Hepatocyte (in vitro differentiated cells): ENCODE measurements around the gene RBM17. TPM values are rescaled to one million over a fixed set of nuclear protein-coding genes. Genes with fewer than 3 reads are reported as not detected.

Source experiments
- DNase-seq: peaks from one replicate; pipeline ENCODE4 v3.0.0-alpha.2; 2016; ENCODE audit warnings: low spot score
- H2AFZ ChIP-seq: fragments of 200-600 bp; sonication (generic); 2 replicates; pipeline ENCODE4 v1.6.0; 2016; ENCODE audit warnings: antibody characterized with exemption, mild to moderate bottlenecking
- H3K27ac ChIP-seq: fragments of 200-600 bp; sonication (generic); 2 replicates; pipeline ENCODE4 v1.5.1; 2016; ENCODE audit warnings: mild to moderate bottlenecking
- H3K27me3 ChIP-seq: fragments of 200-600 bp; sonication (generic); 2 replicates; pipeline ENCODE4 v1.6.1; 2016
- H3K36me3 ChIP-seq: fragments of 200-600 bp; sonication (generic); replicated peaks from 2 replicates; pipeline ENCODE4 v1.5.1; 2016; ENCODE audit warnings: low read depth; ENCODE audit not compliant: insufficient read depth
- H3K4me1 ChIP-seq: fragments of 200-600 bp; sonication (generic); 2 replicates; pipeline ENCODE4 v1.5.1; 2016; ENCODE audit warnings: mild to moderate bottlenecking, moderate library complexity; ENCODE audit not compliant: insufficient read depth
- H3K4me2 ChIP-seq: fragments of 200-600 bp; sonication (generic); 2 replicates; pipeline ENCODE4 v1.6.0; 2016
- H3K4me3 ChIP-seq: fragments of 200-600 bp; sonication (generic); 2 replicates; pipeline ENCODE4 v1.5.1; 2016; ENCODE audit warnings: mild to moderate bottlenecking
- H3K79me2 ChIP-seq: fragments of 200-600 bp; sonication (generic); 2 replicates; pipeline ENCODE4 v1.6.0; 2017; ENCODE audit warnings: mild to moderate bottlenecking
- H3K9me2 ChIP-seq: fragments of 200-600 bp; sonication (generic); replicated peaks from 2 replicates; pipeline ENCODE4 v1.6.0; 2017; ENCODE audit warnings: mild to moderate bottlenecking; ENCODE audit not compliant: insufficient read depth
- H3K9me3 ChIP-seq: fragments of 200-600 bp; sonication (generic); 2 replicates; pipeline ENCODE4 v1.5.1; 2016; ENCODE audit warnings: low read depth, mild to moderate bottlenecking
- H4K20me1 ChIP-seq: fragments of 200-600 bp; sonication (generic); 2 replicates; pipeline ENCODE4 v1.6.0; 2016; ENCODE audit warnings: mild to moderate bottlenecking; ENCODE audit not compliant: insufficient read depth, poor library complexity, severe bottlenecking
- EZH2 ChIP-seq: fragments of 200-600 bp; sonication (generic); IDR thresholded peaks from 2 replicates; pipeline ENCODE4 v1.6.1; 2016; ENCODE audit warnings: antibody characterized with exemption, mild to moderate bottlenecking, borderline replicate concordance
- EZH2phosphoT487 ChIP-seq: fragments of 200-600 bp; sonication (generic); IDR thresholded peaks from one replicate; pipeline ENCODE4 v1.6.1; 2018; ENCODE audit warnings: antibody characterized with exemption, mild to moderate bottlenecking, low read depth, moderate library complexity; ENCODE audit not compliant: unreplicated experiment, severe bottlenecking
- WGBS: methylation state at CpG from one replicate; pipeline ENCODE4 v1.1.6; 2016; ENCODE audit warnings: low lambda C conversion rate; ENCODE audit errors: missing lambda C conversion rate; 5-methylcytosine and 5-hydroxymethylcytosine counted together
- polyA plus RNA-seq: library from polyadenylated mRNA; unstranded; fragments of >200 nt; fragmentation: Nextera tagmentation; extraction: Ambion mirVana; gene quantifications from 2 replicates; pipeline ENCODE4 v1.2.1, GENCODE V29; 2016
- total RNA-seq: library from RNA; depleted of rRNA; stranded (reverse); fragments of >200 nt; gene quantifications from 2 replicates; pipeline ENCODE4 v1.2.3, GENCODE V29; 2014
- TF ChIP-seq, protein P1 (sequence below): fragments of 200-600 bp; sonication (generic); IDR thresholded peaks from 2 replicates; pipeline ENCODE4 v1.5.1; 2016; ENCODE audit warnings: antibody characterized with exemption, mild to moderate bottlenecking; ENCODE audit not compliant: poor library complexity

RBM17 gene
- total and polyA plus RNA-seq, 2 experiments from 2014 or later = 46.7 to 112 TPM

DNA sequence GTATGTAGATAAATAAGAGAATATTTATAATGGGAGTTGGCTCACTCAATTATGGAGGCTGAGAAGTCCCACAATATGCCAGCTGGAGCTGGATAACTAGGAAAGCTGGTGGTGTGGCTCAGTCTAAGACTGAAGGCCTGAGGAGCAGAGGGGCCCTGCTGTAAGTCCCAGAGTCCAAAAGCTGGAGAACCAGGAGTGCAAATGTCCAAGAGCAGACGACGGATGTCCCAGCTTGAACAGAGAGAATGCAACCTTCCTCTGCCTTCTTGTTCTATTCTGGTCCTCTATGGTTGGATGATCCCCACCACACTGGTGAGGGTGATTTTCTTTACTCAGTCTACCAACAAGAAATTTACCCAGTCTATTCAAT lies 39.8 kb upstream of the RBM17 start:
- no peaks in the 10 kb centered on the region for H3K36me3 ChIP-seq
- peaks cover 5% of the 10 kb centered on the region for H3K27me3 ChIP-seq
- 94% methylated on average over 2 of the region's 2 CpGs for WGBS
- no peak overlapping the region for H3K4me3 ChIP-seq
- H4K20me1 ChIP-seq = no peaks in the 10 kb centered on the region
- H3K9me2 ChIP-seq = no peaks in the 10 kb centered on the region
- H3K9me3 ChIP-seq = no peaks in the 10 kb centered on the region
- TF ChIP-seq EZH2phosphoT487 = no peak
- H3K4me1 ChIP-seq = no peaks in the 10 kb centered on the region
- DNase-seq = no peak
- no peak overlapping the region for H2AFZ ChIP-seq
- H3K4me2 ChIP-seq = no peak overlapping the region
- H3K79me2 ChIP-seq = no peaks in the 10 kb centered on the region
- H3K27ac ChIP-seq = no peak overlapping the region

DNA sequence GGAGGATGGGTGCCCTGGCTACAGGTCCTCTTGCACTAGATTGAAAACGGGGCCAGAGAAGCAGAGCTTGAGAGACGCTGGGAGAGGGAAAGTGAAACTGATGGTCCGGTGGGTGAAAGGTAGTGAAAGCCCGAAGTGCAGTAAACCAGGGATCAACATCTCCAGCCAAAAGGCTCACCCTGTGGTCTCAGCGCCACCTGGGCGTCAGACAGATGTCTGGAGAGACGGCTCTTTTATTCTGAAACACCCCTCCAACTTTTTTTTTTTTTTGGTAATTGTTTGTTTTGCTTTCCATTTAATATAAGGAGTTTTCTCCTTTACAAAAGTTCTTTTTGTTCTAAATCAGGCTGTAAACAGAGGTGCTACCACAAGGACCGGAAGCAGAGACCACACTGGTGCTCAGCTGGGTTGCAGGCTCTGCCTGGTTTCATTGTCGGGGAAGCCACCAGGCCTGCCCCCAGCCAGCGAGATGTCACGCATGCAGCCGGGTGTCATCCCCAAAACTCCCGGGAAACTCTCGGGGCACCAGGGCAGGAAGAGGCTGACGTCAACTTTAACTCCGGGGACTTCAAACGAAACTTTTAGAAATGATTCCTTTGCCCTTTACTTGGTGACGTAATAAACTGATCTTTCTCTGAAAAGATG lies 37.9 kb upstream of the RBM17 start:
- Histone ChIP-seq H3K4me3 (no peak overlapping the region), H3K4me2 (peak overlapping the region; percentile 54), H3K79me2 (no peaks in the 10 kb centered on the region), H3K27ac (no peak overlapping the region), H2AFZ (peak overlapping the region; percentile 18), H3K36me3 (no peaks in the 10 kb centered on the region), H4K20me1 (no peaks in the 10 kb centered on the region), H3K4me1 (no peaks in the 10 kb centered on the region), H3K27me3 (peaks cover 5% of the 10 kb centered on the region), H3K9me3 (no peaks in the 10 kb centered on the region), H3K9me2 (no peaks in the 10 kb centered on the region)
- peak; percentile 27 for DNase-seq
- WGBS = 72% methylated on average over 18 of the region's 18 CpGs
- TF ChIP-seq EZH2phosphoT487 (no peak), EZH2 (no peak)
- TF ChIP-seq, protein P1, sequence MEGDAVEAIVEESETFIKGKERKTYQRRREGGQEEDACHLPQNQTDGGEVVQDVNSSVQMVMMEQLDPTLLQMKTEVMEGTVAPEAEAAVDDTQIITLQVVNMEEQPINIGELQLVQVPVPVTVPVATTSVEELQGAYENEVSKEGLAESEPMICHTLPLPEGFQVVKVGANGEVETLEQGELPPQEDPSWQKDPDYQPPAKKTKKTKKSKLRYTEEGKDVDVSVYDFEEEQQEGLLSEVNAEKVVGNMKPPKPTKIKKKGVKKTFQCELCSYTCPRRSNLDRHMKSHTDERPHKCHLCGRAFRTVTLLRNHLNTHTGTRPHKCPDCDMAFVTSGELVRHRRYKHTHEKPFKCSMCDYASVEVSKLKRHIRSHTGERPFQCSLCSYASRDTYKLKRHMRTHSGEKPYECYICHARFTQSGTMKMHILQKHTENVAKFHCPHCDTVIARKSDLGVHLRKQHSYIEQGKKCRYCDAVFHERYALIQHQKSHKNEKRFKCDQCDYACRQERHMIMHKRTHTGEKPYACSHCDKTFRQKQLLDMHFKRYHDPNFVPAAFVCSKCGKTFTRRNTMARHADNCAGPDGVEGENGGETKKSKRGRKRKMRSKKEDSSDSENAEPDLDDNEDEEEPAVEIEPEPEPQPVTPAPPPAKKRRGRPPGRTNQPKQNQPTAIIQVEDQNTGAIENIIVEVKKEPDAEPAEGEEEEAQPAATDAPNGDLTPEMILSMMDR = no peak

DNA sequence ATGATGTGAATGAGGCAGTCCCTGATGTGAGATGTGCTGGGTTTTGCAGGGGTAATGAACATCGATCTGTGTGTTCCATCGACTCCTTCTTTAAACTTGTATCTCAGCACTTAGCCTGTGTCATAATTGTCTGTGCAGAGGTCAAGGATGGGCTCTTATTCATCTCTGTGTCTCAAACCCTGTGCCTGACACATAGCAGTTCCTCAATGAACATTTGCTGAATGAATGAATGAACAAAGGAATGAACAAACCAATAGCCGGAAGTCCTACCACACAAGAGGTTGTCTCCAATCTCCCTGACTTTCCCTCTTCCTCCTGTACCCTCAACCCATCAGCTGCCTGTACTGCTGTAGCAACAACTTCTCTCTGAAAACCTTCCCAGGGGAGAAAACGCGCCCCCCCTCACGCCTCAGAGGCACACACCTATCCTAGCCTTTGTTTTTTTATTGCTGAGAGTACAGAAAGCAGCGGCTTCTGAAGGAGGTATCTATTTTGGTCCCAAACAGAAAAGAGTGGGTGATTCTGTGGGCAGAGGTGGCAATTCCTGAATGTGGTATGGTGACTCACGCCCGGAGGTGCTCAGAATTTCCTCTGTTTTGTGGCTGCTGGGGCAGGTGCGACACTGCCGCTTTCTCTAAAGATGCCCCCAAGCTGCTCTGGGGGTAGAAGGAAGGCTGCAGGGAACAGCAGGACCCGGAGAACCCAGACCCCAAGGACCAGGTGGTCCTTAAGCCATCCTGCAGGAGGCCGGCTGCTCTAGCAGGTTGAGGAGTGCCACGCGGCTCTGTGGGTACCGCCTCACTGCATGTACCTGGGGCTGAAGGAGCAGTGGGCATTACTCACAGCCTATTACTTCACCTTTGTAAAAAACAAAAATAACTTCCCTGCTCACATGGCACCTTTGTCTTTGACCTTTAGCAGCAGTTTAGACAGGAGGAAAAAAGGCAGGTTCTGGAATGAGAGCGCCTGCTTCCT lies 36.3 kb upstream of the RBM17 start:
- H3K4me2 ChIP-seq = no peak overlapping the region

More for the DNA sequence above, 36.3 kb upstream of the RBM17 start:
- H3K9me3 ChIP-seq = no peaks in the 10 kb centered on the region
- no peaks in the 10 kb centered on the region for H3K36me3 ChIP-seq
- no peaks in the 10 kb centered on the region for H3K79me2 ChIP-seq
- no peak for TF ChIP-seq EZH2
- TF ChIP-seq, protein P1 = no peak
- WGBS = 91% methylated on average over 17 of the region's 17 CpGs
- no peaks in the 10 kb centered on the region for H4K20me1 ChIP-seq
- peaks cover 5% of the 10 kb centered on the region for H3K27me3 ChIP-seq
- H3K4me1 ChIP-seq = no peaks in the 10 kb centered on the region
- H3K9me2 ChIP-seq = no peaks in the 10 kb centered on the region
- H2AFZ ChIP-seq = no peak overlapping the region
- no peak overlapping the region for H3K4me3 ChIP-seq
- H3K27ac ChIP-seq = no peak overlapping the region
- DNase-seq = no peak
